Measurements from ENCODE around the gene CPM.

CPM gene

DNA sequence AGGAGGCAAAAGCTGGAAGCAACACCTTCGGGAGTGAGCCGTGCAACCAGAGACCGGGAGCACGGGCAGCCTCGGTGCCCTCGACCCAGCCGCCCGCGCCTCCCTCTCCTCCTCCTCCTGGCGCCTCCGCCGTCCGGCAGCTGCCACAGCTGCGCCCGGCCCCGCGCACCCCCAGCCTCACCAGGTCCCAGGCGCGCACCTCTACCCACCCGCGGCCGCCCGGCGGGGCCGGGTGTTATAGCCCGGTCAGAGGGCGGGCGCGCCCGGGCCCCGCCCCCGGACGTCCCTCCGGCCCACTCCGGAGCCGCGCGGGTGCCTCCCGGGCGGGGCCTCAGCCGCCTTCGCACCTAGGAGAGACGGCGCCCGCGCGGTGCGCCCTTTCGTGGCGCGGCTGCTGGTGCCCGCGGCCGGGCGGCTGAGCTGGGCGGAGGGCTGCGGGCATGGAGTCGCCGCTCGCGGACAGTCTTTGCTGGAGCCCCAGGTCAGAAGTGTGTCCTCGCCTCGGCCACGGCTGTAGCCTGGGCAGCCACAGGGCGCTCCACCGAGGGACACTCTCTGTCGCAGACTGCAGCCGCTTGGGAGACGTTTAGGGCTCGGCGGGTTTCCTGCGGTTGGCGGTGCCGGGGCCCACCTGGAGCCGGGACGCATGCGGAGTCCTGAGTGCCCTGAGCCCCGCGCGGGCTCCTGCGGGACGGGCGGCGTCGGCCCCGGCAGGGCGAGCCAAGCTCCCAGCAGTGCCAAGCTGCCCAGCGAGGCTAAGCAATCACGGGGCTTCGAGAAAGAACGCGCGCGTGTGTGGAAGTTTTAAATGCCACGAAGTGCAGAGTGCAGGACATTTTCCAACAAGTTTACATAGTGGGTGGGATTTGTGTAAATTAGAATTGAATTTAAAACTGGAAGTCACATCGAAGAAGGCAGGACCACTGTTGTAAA is at the start of gene CPM:
Gene CPM, minus strand, starts transcription at position 211 of the 933 bp plus-strand sequence. CDS start 334 bp downstream, outside the sequence.
- DNase-seq, result no peak

DNA sequence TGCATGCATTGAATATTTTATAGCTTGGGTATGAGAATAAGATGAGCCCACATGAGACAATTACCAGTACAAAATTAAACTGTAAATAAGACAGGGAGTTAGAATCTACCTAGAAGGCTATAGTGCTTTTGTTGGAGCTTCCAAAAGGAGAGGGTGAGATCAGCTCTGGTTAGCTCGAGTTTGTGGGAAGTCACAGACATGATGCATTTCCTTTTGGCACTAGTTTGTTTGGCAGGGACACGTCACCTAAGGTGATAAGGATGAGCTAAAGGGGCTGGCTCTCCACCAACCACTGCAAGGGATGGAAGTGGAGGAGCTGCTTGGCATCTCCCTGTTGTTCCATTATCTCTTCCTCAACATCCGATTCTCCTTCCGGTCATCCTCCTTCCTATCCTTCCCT is 48.5 kb upstream of the CPM start:
- no peak for DNase-seq

DNA sequence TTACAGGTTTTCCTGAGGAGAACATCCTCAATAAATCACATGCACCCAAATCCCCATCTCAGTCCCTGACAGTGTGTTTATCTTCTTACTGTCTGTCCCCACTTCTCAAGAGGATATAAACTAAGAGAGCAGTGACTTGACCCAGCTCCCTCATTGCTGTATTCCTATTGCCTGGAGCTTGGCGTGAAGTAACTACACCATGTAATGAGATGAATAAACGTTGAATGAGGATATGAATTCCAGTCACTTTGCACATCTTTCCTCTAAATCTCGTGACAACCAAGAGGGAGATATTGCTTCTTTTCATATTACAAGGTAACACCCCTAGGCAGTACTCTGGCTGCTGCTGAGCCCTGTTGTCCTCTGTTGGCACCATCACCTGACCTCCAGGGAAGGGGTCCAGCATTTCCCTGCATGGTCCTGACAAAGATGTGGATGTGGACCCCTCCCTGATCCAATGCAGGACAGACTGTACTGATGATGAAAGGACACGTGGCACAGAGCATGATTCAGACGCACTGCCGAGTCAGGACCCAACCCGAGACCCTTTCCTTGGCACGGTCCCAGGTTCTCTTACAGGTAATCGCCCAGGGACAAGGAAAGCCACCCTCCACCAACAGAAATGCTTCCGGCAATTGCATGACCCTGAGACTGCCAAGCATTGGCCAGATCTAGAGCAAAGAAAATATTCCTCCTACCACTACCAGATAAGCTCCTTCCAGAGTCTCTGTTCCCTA is 47.7 kb upstream of the CPM start:
- DNase-seq, result no peak

DNA sequence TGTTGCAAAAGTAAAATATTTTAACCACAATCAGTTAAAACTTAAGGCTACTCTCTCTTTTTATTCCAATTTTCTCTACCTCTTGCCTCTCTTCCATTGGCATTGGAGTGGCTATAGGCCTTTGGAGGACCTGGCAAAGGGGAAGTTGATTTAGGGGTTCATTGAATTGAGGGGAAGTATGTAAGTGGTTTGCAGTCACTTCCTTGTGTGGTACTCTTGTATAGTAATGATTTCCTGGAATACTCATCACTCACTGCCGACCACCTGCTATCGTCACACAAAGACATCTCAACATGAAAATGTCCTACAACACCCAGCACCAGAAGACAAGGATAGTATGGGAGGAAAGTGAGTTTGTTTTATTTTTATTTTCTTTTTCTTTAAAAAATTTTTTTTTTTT is 45.7 kb upstream of the CPM start:
- no peak for DNase-seq

DNA sequence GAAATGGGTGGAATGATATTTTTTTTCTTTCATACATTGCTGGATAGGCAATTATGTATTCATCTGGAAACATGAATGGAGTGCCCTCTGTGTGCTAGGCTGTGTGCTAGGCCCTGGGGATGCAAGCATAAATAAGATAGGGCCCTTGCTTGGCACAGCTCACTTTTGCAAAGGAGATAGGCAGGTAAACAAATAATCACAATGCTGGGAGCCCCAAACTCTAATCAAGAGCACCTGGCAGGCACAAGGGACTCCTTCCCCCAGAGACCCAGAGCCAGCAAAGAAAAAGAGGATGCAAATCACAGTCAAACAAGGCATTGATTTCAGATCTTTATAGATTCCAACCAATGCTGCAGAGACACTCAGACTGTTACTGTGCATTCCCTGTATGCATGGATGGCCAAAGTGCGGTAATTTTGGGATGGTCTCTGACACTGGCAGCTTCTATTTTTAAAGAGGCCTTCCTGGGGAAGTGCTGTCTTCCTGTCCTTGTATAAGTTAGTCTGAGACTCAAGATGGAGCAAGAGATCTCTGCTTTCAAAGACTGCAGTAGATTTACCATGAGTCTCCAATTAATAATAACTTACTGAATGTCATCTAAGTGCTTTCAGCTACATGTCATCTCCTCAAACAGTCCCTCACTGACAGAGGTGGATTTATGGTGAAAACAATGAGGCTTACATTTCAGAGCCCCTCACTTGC is 45.1 kb upstream of the CPM start:
- no peak for DNase-seq

DNA sequence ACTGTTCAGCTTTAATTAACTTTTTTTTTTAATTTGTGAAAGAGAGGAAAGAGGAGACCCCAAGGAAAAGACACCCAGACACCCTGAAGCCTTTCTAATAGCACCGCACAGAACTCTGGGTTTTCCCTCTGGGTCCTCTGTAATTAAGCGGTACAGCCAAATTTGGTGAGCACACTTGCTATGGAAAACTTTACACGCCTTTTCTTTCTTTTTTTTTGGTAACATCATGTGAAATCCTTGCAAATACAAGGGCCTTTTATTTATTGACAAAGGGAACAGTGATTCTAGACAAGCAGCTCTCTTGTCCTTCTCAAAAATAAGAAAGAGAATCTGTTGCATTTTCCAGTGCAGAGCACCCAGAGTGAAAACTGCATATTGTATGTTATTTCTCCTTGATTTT is 44.4 kb upstream of the CPM start:
- no peak for DNase-seq

DNA sequence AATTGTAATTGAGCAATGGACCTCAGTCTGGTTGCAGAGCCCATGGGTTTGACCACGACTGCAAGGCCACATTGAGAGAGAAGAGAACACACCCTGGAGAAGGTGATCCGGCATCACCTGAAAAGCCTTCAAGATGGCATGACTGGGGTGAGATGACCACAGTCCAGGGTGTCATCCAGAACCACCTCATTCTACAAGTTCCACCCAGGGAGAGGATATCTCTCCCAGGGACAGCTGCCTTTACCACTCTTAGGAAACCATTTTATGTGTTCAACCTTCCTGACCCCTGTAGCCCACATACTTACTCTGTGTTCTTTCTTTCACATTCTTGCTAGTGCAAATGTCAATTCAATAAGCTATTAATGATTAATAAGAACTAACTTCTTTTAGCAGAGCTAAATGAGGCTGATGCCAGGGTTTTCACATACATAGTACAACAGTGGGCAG is 43.4 kb upstream of the CPM start:
- no peak for DNase-seq

DNA sequence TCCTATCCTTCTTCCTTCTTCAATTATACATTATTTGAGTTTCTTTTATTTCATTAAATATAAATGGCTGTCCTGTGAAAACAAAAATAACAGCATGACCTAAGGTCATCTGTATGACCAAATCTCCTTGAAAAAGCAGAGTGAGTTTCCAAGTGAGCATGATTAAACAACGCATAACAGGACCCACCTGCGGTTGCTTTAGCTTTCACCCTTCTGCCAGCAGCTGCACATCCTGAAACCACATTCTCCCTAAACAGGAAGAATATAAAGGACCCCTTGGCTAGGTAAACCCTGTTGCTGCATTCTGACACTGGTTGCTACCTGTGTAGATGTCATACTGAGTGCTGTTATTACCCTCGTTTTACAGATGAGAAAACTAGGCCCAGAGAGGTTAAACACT is 42.8 kb upstream of the CPM start:
- no peak for DNase-seq

DNA sequence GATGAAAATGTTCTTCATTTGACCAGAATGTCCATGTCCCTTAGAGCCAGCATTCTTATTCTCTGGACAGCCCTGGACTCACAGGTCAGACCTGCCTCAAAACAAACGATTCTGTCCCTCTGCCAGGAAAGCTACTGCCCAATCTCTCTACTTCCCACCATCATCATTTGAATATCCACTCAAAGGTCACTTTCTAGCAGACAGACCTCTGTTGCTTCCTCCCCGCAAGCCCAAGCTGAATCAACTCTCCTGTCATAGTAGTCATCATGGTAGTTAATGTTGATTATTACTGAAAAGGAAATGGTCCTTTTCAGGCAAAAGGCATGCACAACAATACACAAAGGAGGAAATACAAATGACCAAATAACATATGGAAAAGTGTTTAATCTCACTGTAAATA is 39.6 kb upstream of the CPM start:
- DNase-seq, result no peak

DNA sequence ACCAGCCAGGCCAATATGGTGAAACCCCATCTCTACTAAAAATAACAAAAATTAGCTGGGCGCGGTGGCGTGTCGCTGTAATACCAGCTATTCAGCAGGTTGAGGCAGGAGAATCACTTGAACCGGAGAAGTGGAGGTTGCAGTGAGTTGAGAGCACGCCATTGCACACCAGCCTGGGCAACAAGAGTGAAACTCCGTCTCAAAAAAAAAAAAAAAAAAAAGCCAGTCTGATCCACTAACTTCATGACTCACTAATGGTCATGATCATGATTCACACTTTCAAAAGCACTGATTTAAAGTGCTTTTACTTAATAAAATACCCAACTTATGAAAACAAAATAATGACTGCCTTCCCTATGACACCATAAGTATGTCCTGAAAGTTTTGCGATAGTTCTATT is 38.4 kb upstream of the CPM start:
- DNase-seq, result no peak

DNA sequence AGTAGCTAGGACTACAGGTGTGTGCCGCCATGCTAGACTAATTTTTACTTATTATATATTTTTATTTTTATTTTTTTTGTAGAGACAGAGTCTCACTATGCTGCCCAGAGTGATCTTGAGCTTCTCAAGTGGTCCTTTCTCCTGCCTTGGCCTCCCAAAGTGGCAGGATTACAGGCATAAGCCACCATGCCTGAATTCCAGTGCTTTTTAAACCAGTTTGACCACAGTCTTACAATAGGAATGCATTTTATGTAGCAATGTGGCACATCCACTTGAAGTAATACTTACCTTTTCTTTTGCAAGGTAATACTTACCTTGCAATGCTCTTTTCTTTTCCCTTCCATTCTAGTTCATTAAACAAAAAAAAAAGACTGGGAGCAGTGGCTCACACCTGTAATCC is 38.0 kb upstream of the CPM start:
- DNase-seq, result no peak

DNA sequence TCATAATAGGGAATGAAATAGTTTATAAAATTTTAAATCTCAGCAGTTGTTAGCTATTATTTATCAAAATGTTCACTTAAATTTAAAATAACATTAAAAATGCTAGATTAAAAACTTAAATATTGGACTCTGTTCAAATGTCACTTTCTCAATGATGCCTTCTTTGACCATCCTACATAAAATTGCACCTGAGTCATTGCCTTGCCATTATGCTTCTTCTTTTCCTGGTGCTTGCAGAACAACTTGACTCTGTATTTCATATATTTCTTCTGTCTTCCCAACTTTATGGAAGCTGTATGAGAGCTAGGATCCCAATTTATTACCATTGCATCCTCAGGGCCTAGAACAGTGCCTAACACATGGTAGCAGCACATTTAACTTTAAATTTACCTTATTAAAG is 37.3 kb upstream of the CPM start:
- DNase-seq, result no peak

DNA sequence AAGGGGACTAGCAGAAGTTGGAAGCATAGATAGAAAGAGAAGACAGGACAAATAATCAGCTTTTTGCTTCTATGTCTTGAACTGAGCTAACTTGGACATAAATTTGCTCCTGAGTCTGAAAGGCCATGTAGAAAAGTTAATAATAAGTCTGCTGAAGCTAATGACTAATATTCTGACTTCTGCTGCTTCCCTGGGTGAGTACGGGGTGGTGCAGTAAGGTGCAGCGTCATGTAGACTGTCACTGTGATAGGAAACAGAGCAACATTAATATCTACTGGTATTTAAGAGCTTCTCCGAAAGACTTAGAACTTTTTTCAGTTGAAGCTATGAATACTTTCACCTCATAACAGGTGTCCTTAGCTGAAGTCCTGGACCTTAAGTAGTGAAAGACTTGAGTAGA is 34.1 kb upstream of the CPM start:
- DNase-seq, result no peak

DNA sequence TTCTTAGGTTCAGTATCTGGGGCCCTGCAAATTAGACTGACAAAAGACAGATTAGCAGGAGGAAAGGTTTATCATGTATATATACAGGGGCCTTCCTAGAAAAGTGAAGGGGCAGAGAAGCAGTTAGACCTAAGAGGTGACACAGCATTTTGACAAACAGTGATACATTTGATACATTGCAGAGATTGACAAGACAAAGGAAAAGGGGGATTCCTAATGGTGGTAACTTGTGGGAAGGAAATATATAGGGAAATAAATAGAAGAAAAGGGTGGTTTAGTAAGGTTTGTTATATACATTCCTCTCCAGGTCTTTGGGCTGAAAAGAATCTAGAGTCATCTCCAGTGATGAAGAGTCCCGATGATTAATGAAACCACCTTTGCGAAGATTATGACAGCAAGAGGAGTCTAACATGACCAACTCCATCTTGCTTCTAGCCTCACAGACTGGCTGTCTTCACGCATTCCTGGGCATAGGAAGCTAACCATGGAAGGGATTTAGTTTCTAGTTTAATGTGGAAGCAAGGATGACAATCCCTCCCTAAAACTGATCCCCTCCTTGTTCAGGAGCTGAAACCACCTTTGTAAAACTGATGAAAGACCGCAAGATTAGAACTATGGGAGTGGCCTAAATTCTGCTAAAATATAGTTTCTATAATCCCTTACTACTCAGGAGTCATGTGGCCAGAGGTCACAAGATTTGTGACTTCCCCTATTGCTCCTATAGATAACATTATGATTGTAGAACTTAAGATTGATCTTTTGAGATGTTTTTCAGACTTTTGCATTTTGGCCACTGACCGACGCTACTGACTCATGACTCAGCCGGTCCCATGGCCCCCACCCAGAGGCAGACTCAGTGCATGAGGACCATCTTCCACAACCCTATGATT is 31.1 kb upstream of the CPM start:
- no peak for DNase-seq

DNA sequence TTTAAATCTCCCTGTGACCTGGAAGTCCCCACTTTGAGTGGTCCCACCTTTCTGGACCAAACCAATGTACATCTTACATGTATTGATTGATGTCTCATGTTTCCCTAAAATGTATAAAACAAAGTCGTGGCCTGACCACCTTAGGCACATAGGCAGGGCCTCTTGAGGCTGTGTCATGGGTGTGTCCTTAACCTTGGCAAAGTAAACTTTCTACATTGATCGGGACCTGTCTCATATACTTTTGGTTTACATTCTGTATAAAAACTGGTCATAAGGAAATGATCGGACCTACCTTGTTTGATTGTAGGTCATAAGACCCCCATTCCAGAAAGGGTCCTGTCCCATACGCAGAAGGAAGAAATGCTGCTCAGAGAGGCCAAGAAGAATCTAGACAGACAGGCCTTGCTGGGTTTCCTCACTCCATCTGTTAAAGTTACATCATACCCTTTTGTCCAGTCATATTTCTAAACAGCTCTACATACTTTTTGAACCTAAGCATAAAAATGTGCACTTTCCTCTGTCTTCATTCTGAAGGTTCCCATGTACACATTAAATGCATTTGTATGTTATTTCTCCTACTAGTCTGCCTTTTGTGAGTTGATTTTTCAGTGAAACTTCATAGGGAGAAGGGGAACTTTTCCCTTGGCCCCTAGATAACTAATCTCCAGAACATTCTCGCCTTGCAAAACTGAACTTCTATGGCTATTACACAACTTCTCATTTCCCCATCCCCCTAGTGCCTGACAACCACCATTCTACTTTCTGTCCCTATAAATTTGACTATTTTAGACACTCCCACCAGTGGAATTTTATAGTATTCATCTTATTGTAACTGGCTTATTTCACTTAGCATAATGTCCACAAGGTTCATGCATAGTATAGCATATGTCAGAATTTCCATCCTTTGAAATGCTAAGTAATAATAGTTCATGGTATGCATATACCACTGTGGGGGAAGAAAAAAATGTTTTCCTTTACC is 30.2 kb upstream of the CPM start:
- DNase-seq, result no peak

DNA sequence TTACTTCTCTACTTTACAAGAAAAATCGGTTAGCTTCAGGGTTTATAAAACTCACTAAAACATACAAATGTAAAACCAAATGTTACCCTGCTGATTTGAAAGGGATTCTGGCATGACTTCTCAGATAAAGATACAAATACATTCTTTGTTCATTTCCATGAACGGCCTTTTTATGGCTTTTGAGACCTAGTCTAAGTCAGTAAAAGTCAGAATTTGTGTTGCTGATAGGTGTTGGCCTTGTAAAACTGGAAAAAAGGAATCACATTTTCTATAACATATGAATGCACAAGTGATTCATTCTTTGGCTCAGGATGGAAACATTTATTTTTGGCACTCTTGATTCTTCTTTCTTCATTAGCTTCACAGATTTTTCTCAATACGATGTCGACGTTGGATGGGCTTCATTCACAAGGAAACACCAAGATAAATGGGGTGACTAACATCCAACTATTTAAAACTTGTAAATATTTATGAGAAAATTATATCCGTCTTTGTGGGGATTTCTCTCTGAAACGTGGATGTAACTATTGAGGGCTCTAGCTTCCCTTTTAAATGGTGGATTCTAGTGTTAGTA is 27.0 kb upstream of the CPM start:
- DNase-seq, result no peak

DNA sequence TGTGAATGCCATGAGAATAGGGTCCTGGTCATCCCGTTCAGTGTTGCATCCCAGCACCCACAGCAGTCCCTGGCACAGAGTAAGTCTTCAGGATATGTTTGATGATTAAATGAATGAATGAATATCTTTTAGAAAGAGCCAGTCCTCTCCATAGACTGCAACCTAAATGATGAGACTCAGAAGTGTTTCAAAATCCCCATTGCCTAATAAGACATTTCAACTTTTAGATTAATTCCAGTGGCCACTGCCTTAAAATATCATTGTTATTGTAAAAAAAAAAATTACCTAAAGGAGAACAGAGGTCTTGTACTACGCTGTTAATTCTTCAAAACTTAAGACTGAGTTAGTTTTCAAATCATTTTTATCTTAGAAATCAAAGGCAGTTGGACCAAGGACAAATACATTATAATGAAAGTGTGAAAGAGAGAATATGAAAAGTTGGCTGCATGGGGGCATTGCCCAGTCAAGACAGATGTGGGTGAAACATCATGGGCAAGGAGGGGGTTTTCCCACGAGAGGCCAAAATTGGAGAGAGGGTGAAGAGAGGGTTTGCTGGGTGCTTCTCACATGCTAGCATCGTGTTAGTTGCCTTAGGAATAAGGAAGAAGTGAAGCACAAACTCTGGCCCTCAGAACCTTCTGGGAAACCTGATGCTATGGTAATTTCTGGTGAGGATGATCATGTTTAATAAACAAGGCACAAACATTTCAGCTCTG is 26.3 kb upstream of the CPM start:
- no peak for DNase-seq

DNA sequence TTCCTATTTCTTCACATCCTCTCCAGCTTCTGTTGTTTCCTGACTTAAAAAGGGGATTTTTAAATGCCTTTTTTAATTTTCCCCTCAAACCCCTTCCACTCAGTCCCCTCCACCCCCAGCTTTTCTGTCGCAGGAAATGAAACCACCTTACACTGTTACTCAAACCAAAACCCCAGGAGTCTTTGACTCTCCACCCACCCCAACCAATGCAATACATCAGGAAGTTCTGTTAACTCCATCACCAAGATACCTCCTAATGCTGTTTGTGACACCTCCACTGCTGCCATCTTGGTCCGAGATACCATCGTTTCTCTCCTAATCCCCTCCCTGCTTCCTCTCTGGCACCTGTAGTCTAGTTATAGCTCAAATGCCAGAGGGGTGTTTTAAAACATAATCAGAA is 25.4 kb upstream of the CPM start:
- DNase-seq, result no peak

DNA sequence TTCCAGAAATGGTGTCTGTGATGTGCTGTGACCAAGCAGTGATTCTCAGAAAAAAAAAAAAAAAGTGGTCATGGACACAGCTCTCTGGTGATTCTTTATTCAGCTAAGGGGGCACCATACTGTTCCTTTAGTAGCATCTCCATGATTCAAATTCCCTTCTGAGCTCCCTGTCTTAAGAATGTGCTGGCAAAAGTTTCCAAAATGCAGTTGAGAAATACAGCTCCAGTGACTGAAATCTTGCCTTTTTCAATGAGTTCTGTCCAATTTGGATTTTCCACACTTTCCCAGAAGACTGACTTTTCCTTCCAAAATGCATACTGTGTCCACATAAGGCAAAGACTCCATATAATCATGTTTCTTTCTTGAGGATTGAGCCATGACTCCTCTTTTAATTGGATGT is 24.3 kb upstream of the CPM start:
- DNase-seq, result no peak

DNA sequence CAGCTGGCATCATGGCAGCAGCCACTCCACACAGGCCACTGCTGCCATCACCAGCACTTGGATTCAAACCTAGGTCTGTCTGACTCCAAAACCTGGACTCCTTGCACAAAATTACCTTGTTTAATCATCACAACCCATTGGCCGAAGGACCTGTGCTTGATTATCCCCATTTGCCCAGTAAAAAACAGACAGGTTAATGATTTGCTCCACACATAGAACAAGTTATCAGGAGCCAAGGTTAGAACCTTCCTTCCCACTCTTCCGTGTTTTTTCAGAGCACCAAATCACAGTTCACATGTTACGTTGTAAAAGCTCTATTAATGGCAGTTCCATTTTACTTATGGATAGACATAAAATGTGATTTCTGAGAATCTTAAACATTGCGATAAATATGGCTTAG is 23.5 kb upstream of the CPM start:
- DNase-seq, result no peak

Measured in NCI-H2227 treated with DMSO at 0.1 percent for 48 hours (cell line).